Gastrocnemius medialis (tissue), 4 donors: ENCODE measurements around the gene CCDC141. TPM values are rescaled to one million over a fixed set of nuclear protein-coding genes. Genes with fewer than 3 reads are reported as not detected.

Source experiments
- ATAC-seq, 2 donors: fragments of 150-250 bp; one replicate each; pipeline ENCODE4 v1.9.1; 2016
- DNase-seq, 2 donors: peaks; one replicate each; pipeline ENCODE4 v3.0.0-alpha.2; 2019
- H3K27ac ChIP-seq, 4 donors: fragments of 200-600 bp; sonication (generic); 1 replicate in 1 of 4; 2 replicates in 3 of 4; pipeline ENCODE4 v1.5.1; 2016 to 2018; ENCODE audit warnings: mild to moderate bottlenecking in 2 of 4, moderate library complexity in 1 of 4
- H3K27me3 ChIP-seq, 3 donors: fragments of 200-600 bp; sonication (generic) in 2 of 3; 1 replicate in 1 of 3; 2 replicates in 2 of 3; pipeline versions ENCODE4 v1.5.1 to v1.6.0; 2016 to 2019; ENCODE audit warnings: mild to moderate bottlenecking in 1 of 3, moderate library complexity in 1 of 3
- H3K36me3 ChIP-seq, 2 donors: fragments of 200-600 bp; sonication (generic) in 1 of 2; one replicate each; pipeline ENCODE4 v1.5.1; 2017 to 2018
- H3K4me1 ChIP-seq, 2 donors: fragments of 200-600 bp; sonication (generic) in 1 of 2; one replicate each; pipeline ENCODE4 v1.5.1; 2016 to 2017; ENCODE audit warnings: mild to moderate bottlenecking in 2 of 2
- H3K4me3 ChIP-seq, 4 donors: fragments of 200-600 bp; sonication (generic) in 3 of 4; 1 replicate in 1 of 4; 2 replicates in 3 of 4; pipeline ENCODE4 v1.5.1; 2016 to 2019; ENCODE audit warnings: mild to moderate bottlenecking in 2 of 4
- H3K9me3 ChIP-seq, 3 donors: fragments of 200-600 bp; sonication (generic) in 2 of 3; 1 replicate in 1 of 3; 2 replicates in 2 of 3; pipeline ENCODE4 v1.5.1; 2016 to 2019
- CTCF ChIP-seq, 5 experiments: fragments of 450-650 bp in 3 of 5; fragments of 200-600 bp in 2 of 5; sonication (generic) in 2 of 5; IDR thresholded peaks in 4 of 5; conservative IDR thresholded peaks in 1 of 5; 1 replicate in 4 of 5; 2 replicates in 1 of 5; pipeline ENCODE4 v1.5.1; 2016 to 2019; ENCODE audit warnings: antibody characterized with exemption in 5 of 5, mild to moderate bottlenecking in 3 of 5, moderate library complexity in 3 of 5
- POLR2A ChIP-seq, 2 donors: fragments of 450-650 bp; IDR thresholded peaks; one replicate each; pipeline ENCODE4 v1.6.1; 2017; ENCODE audit warnings: antibody characterized with exemption in 2 of 2, mild to moderate bottlenecking in 2 of 2, moderate library complexity in 2 of 2
- in situ Hi-C, 4 donors: fragments of 200-750 bp; cut with MboI; loops; one replicate each; pipeline versions ENCODE4 v1.15.0 to v1.8.0; 2017; ENCODE audit warnings: low sequenced_read_pairs in 4 of 4
- intact Hi-C: fragments of 100-400 bp; cut with DNase I; formaldehyde crosslinking; loops from one replicate; pipeline ENCODE4 v1.15.1; 2023; ENCODE audit warnings: low total_unique reads
- total RNA-seq, 4 donors: library from RNA; depleted of rRNA; stranded (reverse); fragments of >200 nt; gene quantifications; one replicate each; pipeline versions ENCODE4 v1.1.0 to v1.2.3, GENCODE V29; 2016

Gene CCDC141
- total RNA-seq, 4 donors from 2014 or later, result 0.85 to 4.3 (median 2.2) TPM

DNA sequence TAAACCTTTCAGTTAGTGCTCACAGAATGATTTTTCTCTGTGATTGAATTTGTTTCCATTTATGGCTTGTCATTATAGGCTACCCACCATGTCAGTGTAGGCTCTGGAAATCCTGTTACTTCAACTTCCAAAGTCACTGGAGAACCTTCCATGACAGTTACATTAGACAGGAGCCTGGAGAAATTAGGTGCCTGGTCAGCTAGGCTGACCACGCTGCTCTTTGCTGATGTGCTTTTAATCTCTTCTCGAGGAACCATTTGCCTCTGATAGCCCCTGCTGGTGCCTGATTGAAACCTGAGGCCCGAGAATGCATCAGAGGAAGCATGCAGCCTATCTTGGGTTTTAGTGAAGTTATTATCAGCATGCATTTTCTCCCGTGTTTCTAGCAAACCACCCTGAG lies 213.1 kb downstream of the CCDC141 start:
- Histone ChIP-seq H3K4me1 (peaks cover 19 to 30% of the 10 kb centered on the region in 2 donors), H3K36me3 (no peaks in the 10 kb centered on the region), H3K9me3 (no peaks in the 10 kb centered on the region), H3K4me3 (no peak overlapping the region), H3K27me3 (no peaks in the 10 kb centered on the region), H3K27ac (peak overlapping the region in 2 of 4 donors; percentile 31 to 61)
- in situ Hi-C loops (no loop called here), intact Hi-C loops (no loop called here)
- DNase-seq, result no peak
- ATAC-seq, result no peak
- TF ChIP-seq POLR2A (IDR thresholded peaks at IDR 0.05) (no peak), CTCF (IDR thresholded peaks at IDR 0.05 in 4 of 5, conservative IDR thresholded peaks at IDR 0.05 in 1 of 5) (no peak)

- no peaks in the 10 kb centered on the region for H3K36me3 ChIP-seq
- TF ChIP-seq CTCF (IDR thresholded peaks at IDR 0.05 in 4 of 5, conservative IDR thresholded peaks at IDR 0.05 in 1 of 5) (no peak), POLR2A (IDR thresholded peaks at IDR 0.05) (no peak)
- in situ Hi-C loops, result no loop called here
- H3K4me3 ChIP-seq, result no peak overlapping the region
- intact Hi-C loops, result no loop called here
- peak in 1 of 2 donors; percentile 63 for DNase-seq
- no peaks in the 10 kb centered on the region for H3K9me3 ChIP-seq
- peaks cover 24 to 40% of the 10 kb centered on the region in 2 donors for H3K4me1 ChIP-seq
- H3K27me3 ChIP-seq, result no peaks in the 10 kb centered on the region
- peak; percentile 87 to 91 for ATAC-seq
- peak overlapping the region; percentile 20 to 59 (median 44) for H3K27ac ChIP-seq
These were observed 215.9 kb downstream of the CCDC141 start for GRCh38 chr2:178834086-178834485.

- DNase-seq (no peak), ATAC-seq (no peak)
- Histone ChIP-seq H3K9me3 (no peaks in the 10 kb centered on the region), H3K27ac (peak overlapping the region in 3 of 4 donors; percentile 20 to 59 (median 58)), H3K4me1 (peaks cover 31 to 47% of the 10 kb centered on the region in 2 donors), H3K4me3 (no peak overlapping the region), H3K27me3 (no peaks in the 10 kb centered on the region), H3K36me3 (no peaks in the 10 kb centered on the region)
- intact Hi-C loops (no loop called here), in situ Hi-C loops (no loop called here)
- TF ChIP-seq POLR2A (IDR thresholded peaks at IDR 0.05) (no peak), CTCF (IDR thresholded peaks at IDR 0.05 in 4 of 5, conservative IDR thresholded peaks at IDR 0.05 in 1 of 5) (no peak)
These were observed 216.6 kb downstream of the CCDC141 start for GRCh38 chr2:178833382-178833781.

DNA sequence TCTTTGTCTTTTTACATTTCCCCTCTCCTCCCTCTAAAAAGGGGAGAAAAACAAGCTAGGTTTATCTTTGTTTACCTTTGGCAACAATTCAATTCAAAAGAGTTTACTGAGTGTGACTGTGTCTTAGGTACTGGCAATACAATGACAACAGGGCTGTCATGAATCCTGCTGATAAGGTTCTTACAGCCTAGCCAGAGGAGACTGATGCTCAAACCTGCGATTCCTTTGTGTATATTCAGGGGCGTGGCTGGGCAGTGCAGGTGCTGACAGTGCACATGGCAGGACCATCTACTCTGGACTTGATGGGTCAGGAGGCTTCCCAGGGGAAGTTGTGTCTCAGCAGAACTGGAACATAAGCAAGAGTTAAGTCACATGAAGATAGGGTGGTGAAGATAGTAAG lies 219.5 kb downstream of the CCDC141 start:
- ATAC-seq, result no peak
- peaks cover 29 to 46% of the 10 kb centered on the region in 2 donors for H3K4me1 ChIP-seq
- in situ Hi-C loops (no loop called here), intact Hi-C loops (no loop called here)
- DNase-seq, result no peak
- no peaks in the 10 kb centered on the region for H3K9me3 ChIP-seq
- H3K27ac ChIP-seq, result peak overlapping the region in 2 of 4 donors; percentile 70
- TF ChIP-seq POLR2A (IDR thresholded peaks at IDR 0.05), result no peak
- no peak for TF ChIP-seq CTCF (IDR thresholded peaks at IDR 0.05 in 4 of 5, conservative IDR thresholded peaks at IDR 0.05 in 1 of 5)
- no peak overlapping the region for H3K4me3 ChIP-seq
- no peaks in the 10 kb centered on the region for H3K36me3 ChIP-seq
- H3K27me3 ChIP-seq, result no peaks in the 10 kb centered on the region

GRCh38 chr2:178829981-178830380 lies 220.0 kb downstream of the CCDC141 start:
- in situ Hi-C loops, result no loop called here

More at GRCh38 chr2:178829981-178830380, 220.0 kb downstream of the CCDC141 start:
- ATAC-seq (no peak), DNase-seq (no peak)
- intact Hi-C loops, result no loop called here
- TF ChIP-seq CTCF (IDR thresholded peaks at IDR 0.05 in 4 of 5, conservative IDR thresholded peaks at IDR 0.05 in 1 of 5) (no peak), POLR2A (IDR thresholded peaks at IDR 0.05) (no peak)
- Histone ChIP-seq H3K36me3 (no peaks in the 10 kb centered on the region), H3K4me3 (no peak overlapping the region), H3K27me3 (no peaks in the 10 kb centered on the region), H3K27ac (peak overlapping the region in 2 of 4 donors; percentile 70), H3K9me3 (no peaks in the 10 kb centered on the region), H3K4me1 (peaks cover 29 to 46% of the 10 kb centered on the region in 2 donors)
